GM12878 (cell line): ENCODE measurements around the gene ADARB1. TPM values are rescaled to one million over a fixed set of nuclear protein-coding genes. Genes with fewer than 3 reads are reported as not detected.

ENCODE experiments used
- ATAC-seq: fragments of 200-7000 bp; cut with Tn5 transposase; 3 replicates; pipeline ENCODE4 v1.9.1; 2020; ENCODE audit warnings: mild to moderate bottlenecking, moderate library complexity
- BruUV-seq: library from RNA; stranded (reverse); fragments of 400-500 nt; replicated peaks from 2 replicates; lab custom pipeline; 2021; lab: Mats Ljungman, UMichigan
- CTCF ChIA-PET: fragments of 300-600 bp; sonication (Branson Sonifier 250); formaldehyde crosslinking; extraction: SDS; loops from one replicate; lab custom pipeline; 2021; ENCODE audit warnings: inconsistent platforms; lab: Yijun Ruan, JAX
- POLR2A ChIA-PET: fragments of 350-600 bp; formaldehyde crosslinking; extraction: SDS; loops from one replicate; lab custom pipeline; 2021; ENCODE audit warnings: inconsistent platforms; lab: Charles Lee
- RAD21 ChIA-PET: fragments of 300-600 bp; sonication (Branson Sonifier 250); formaldehyde crosslinking; loops from one replicate; lab custom pipeline; 2023; ENCODE audit warnings: antibody characterized with exemption; ENCODE audit not compliant: unreplicated experiment; lab: Charles Lee
- SMC1A ChIA-PET: fragments of 300-600 bp; sonication (Branson Sonifier 250); formaldehyde crosslinking; loops from one replicate; lab custom pipeline; 2023; ENCODE audit not compliant: unreplicated experiment, uncharacterized antibody; lab: Charles Lee
- DNase-seq: peaks from one replicate; pipeline ENCODE4 v3.0.0-alpha.2; 2011; ENCODE audit warnings: low read depth, low spot score
- FAIRE-seq: peaks from 3 replicates; lab custom pipeline; 2011; peaks lifted over from hg19 to GRCh38; lab: Jason Lieb, UNC
- H2AFZ ChIP-seq: 2 replicates; pipeline ENCODE4 v1.6.0; 2011; ENCODE audit warnings: low read depth, low read length, control low read depth; ENCODE audit not compliant: control insufficient read depth
- H3K27ac ChIP-seq: 2 replicates; pipeline ENCODE4 v1.5.1; 2011; ENCODE audit warnings: control low read depth; ENCODE audit not compliant: control insufficient read depth, insufficient read depth
- H3K27me3 ChIP-seq, 2 experiments: replicated peaks in 1 of 2; 2 replicates each; pipeline versions ENCODE4 v1.6.0 to v1.6.1; 2011; ENCODE audit warnings: low read length in 1 of 2; ENCODE audit not compliant: control insufficient read depth in 2 of 2, insufficient read depth in 2 of 2
- H3K36me3 ChIP-seq, 2 experiments: 2 replicates each; pipeline ENCODE4 v1.5.1; 2011; ENCODE audit warnings: low read length in 1 of 2; ENCODE audit not compliant: control insufficient read depth in 2 of 2, insufficient read depth in 2 of 2
- H3K4me1 ChIP-seq: 2 replicates; pipeline ENCODE4 v1.6.1; 2011; ENCODE audit warnings: mild to moderate bottlenecking, low read length, moderate library complexity, mixed read lengths; ENCODE audit not compliant: control insufficient read depth, insufficient read depth
- H3K4me2 ChIP-seq: 2 replicates; pipeline ENCODE4 v1.6.0; 2011; ENCODE audit warnings: control low read depth; ENCODE audit not compliant: control insufficient read depth, insufficient read depth
- H3K4me3 ChIP-seq: fragments of 200-600 bp; sonication (generic); 2 replicates; pipeline ENCODE4 v1.5.1; 2016
- H3K79me2 ChIP-seq: 2 replicates; pipeline ENCODE4 v1.6.0; 2011; ENCODE audit warnings: low read length; ENCODE audit not compliant: control insufficient read depth, insufficient read depth
- H3K9ac ChIP-seq: 2 replicates; pipeline ENCODE4 v1.8.0; 2011; ENCODE audit warnings: low read length, control low read depth, mixed read lengths; ENCODE audit not compliant: control insufficient read depth, insufficient read depth
- H3K9me3 ChIP-seq: replicated peaks from 3 replicates; pipeline ENCODE4 v1.5.1; 2011; ENCODE audit warnings: mild to moderate bottlenecking, low read length; ENCODE audit not compliant: control insufficient read depth, insufficient read depth
- H4K20me1 ChIP-seq: 2 replicates; pipeline ENCODE4 v1.6.0; 2011; ENCODE audit not compliant: control insufficient read depth, insufficient read depth
- BHLHE40 ChIP-seq, 2 experiments: fragments of 450-650 bp in 1 of 2; IDR thresholded peaks; 2 replicates each; pipeline ENCODE4 v1.6.1; 2011 to 2017; ENCODE audit warnings: low read depth in 2 of 2, borderline replicate concordance in 1 of 2, improper control_type of control experiment in 1 of 2, low read length in 1 of 2, mild to moderate bottlenecking in 1 of 2
- CHD1 ChIP-seq: IDR thresholded peaks from 2 replicates; pipeline ENCODE4 v1.6.1; 2012; ENCODE audit warnings: low read depth, low read length, improper control_type of control experiment
- CHD4 ChIP-seq: fragments of 200-600 bp; sonication (generic); IDR thresholded peaks from 2 replicates; pipeline ENCODE4 v1.6.1; 2016; ENCODE audit warnings: mild to moderate bottlenecking
- EZH2 ChIP-seq: IDR thresholded peaks from 2 replicates; pipeline ENCODE4 v1.6.1; 2012; ENCODE audit warnings: low read depth, mild to moderate bottlenecking, control low read depth, inconsistent platforms, low read length, borderline replicate concordance; ENCODE audit not compliant: control insufficient read depth
- GABPA ChIP-seq: IDR thresholded peaks from 2 replicates; pipeline ENCODE4 v1.6.1; 2014; ENCODE audit warnings: antibody characterized with exemption, low read depth, mild to moderate bottlenecking, inconsistent platforms
- IRF5 ChIP-seq: fragments of 450-650 bp; IDR thresholded peaks from 2 replicates; pipeline ENCODE4 v1.6.1; 2017; ENCODE audit warnings: borderline replicate concordance
- KAT2A ChIP-seq: conservative IDR thresholded peaks from 2 replicates; pipeline ENCODE4 v1.6.1; 2011; ENCODE audit warnings: low read depth, low read length; ENCODE audit not compliant: control insufficient read depth
- MYC ChIP-seq: IDR thresholded peaks from 2 replicates; pipeline ENCODE4 v1.6.1; 2011; ENCODE audit warnings: mild to moderate bottlenecking, low read length, moderate library complexity, inconsistent platforms; ENCODE audit not compliant: insufficient read depth, insufficient replicate concordance, insufficient read length, severe bottlenecking
- NBN ChIP-seq: fragments of 450-650 bp; IDR thresholded peaks from 2 replicates; pipeline ENCODE4 v1.6.1; 2016
- RAD51 ChIP-seq: fragments of 450-650 bp; IDR thresholded peaks from 2 replicates; pipeline ENCODE4 v1.6.1; 2016; ENCODE audit warnings: moderate library complexity, mild to moderate bottlenecking, inconsistent platforms
- STAT3 ChIP-seq: IDR thresholded peaks from 2 replicates; pipeline ENCODE4 v1.6.1; 2011; ENCODE audit warnings: low read depth, low read length, improper control_type of control experiment
- SUPT20H ChIP-seq: IDR thresholded peaks from 2 replicates; pipeline ENCODE4 v1.6.1; 2011; ENCODE audit warnings: low read depth, mild to moderate bottlenecking, low read length, moderate library complexity, borderline replicate concordance; ENCODE audit not compliant: control insufficient read depth
- ZBTB11 ChIP-seq: fragments of 450-650 bp; formaldehyde crosslinking; IDR thresholded peaks from 2 replicates; pipeline ENCODE4 v1.5.0; 2022; ENCODE audit warnings: mild to moderate bottlenecking, missing genetic modification characterization
- ZNF217 ChIP-seq: fragments of 450-650 bp; IDR thresholded peaks from 2 replicates; pipeline ENCODE4 v1.6.1; 2017; ENCODE audit warnings: antibody characterized with exemption, mild to moderate bottlenecking
- ZZZ3 ChIP-seq: IDR thresholded peaks from 2 replicates; pipeline ENCODE4 v1.6.1; 2011; ENCODE audit warnings: low read depth; ENCODE audit not compliant: control insufficient read depth, insufficient read length
- WGBS: methylation state at CpG from one replicate; pipeline ENCODE4 v1.1.6; 2016; ENCODE audit warnings: low lambda C conversion rate; ENCODE audit not compliant: insufficient replicate concordance, insufficient coverage; ENCODE audit errors: missing lambda C conversion rate; 5-methylcytosine and 5-hydroxymethylcytosine counted together
- in situ Hi-C: fragments of 300-500 bp; cut with MboI; formaldehyde crosslinking; loops from 9 replicates; pipeline ENCODE4 v1.14.3; 2018; ENCODE audit warnings: mixed read lengths
- intact Hi-C: fragments of 100-400 bp; cut with micrococcal nuclease; formaldehyde crosslinking; loops from one replicate; pipeline ENCODE4 v1.14.2; 2022; ENCODE audit not compliant: unreplicated experiment
- polyA plus RNA-seq, 11 experiments: library from polyadenylated mRNA; depleted of rRNA in 4 of 11; unstranded in 6 of 11; stranded (reverse) in 5 of 11; fragments of >200 nt; fragmentation: Nextera tagmentation in 4 of 11; fragmentation: Illumina TruSeq in 1 of 11; extraction: Ambion mirVana in 4 of 11; extraction: Trizol in 1 of 11; gene quantifications; 1 replicate in 1 of 11; 2 replicates in 10 of 11; pipeline versions ENCODE4 v1.2.1 to v1.2.3, GENCODE V29; 2011 to 2016; ENCODE audit warnings: inconsistent platforms in 2 of 11, missing spikeins in 2 of 11, low read depth in 1 of 11
- total RNA-seq, 4 experiments: library from RNA; depleted of rRNA in 3 of 4; stranded (reverse); fragments of >200 nt in 3 of 4; fragmentation: Illumina TruSeq in 1 of 4; extraction: Trizol in 1 of 4; gene quantifications; 2 replicates each; pipeline versions ENCODE4 v1.2.1 to v1.2.3, GENCODE V29; 2013 to 2021

Gene ADARB1
- total and polyA plus RNA-seq, 10 of the 15 experiments (the other 5 are each of a cell fraction or from before 2014, with no cell fraction given) = 5.7 to 61.7 (median 25.3) TPM

- TF ChIP-seq BHLHE40 (IDR thresholded peaks at IDR 0.05; ENCODE audit: borderline replicate concordance in 1 of 2, low read depth in 2 of 2, low read length in 1 of 2) = no peak
- TF ChIP-seq CHD1 = no peak
Measured at GRCh38 chr21:45147473-45148315, 73.3 kb downstream of the ADARB1 start (continued).

GRCh38 chr21:45148316-45148990 lies 74.1 kb downstream of the ADARB1 start:
- no peaks in the 10 kb centered on the region for H3K79me2 ChIP-seq
- SMC1A ChIA-PET = interaction anchor here (1.5 kb wide), 1 partner anchor 11 kb away, joined by 7 read pairs; no protein-coding TSS in a partner anchor
- no peak for FAIRE-seq
- intact Hi-C loops = no loop called here
- TF ChIP-seq ZBTB11 (CRISPR knock-in tag) = no peak
- no peak for TF ChIP-seq NBN
- no peak for TF ChIP-seq KAT2A
- no peak for TF ChIP-seq EZH2
- TF ChIP-seq RAD51 = no peak
- no peak for TF ChIP-seq GABPA
- no peak for TF ChIP-seq CHD1
- TF ChIP-seq ZNF217 = no peak
- TF ChIP-seq SUPT20H = no peak
- TF ChIP-seq CHD4 = no peak
- TF ChIP-seq STAT3 = no peak
- no peak for TF ChIP-seq ZZZ3
- no peak for TF ChIP-seq MYC
- no peak for TF ChIP-seq IRF5
- TF ChIP-seq, all 136 proteins: peak for 0
- ATAC-seq (no peak), DNase-seq (no peak)
- Histone ChIP-seq H2AFZ (no peak overlapping the region), H3K4me1 (0 out of 2 replicates have a peak, but pooled peaks cover 4% of the 10 kb centered on the region), H3K27ac (no peak overlapping the region), H4K20me1 (no peaks in the 10 kb centered on the region), H3K27me3 (peaks cover 0 to 3% of the 10 kb centered on the region in 2 experiments; a peak in 1 of 4 replicates), H3K9me3 (no peaks in the 10 kb centered on the region), H3K4me3 (no peak overlapping the region), H3K4me2 (no peak overlapping the region), H3K9ac (no peak overlapping the region), H3K36me3 (peaks cover 0 to 2% of the 10 kb centered on the region in 2 experiments; a peak in 1 of 4 replicates)
- in situ Hi-C loops = loop anchor here (5.0 kb wide), 1 partner anchor 299 kb away; no protein-coding TSS in a partner anchor
- POLR2A ChIA-PET = interaction anchor here (0.6 kb wide), 1 partner anchor 1199 kb away, joined by 5 read pairs; no protein-coding TSS in a partner anchor
- WGBS = 30% methylated on average over 14 of the region's 14 CpGs
- RAD21 ChIA-PET = no interaction called here
- no TSS peak for BruUV-seq
- CTCF ChIA-PET = interaction anchor here (0.9 to 3.2 kb wide), 2 partner anchors 11 to 19 kb away, joined by 3 to 22 read pairs; no protein-coding TSS in a partner anchor
